Natural killer cell (primary cell): ENCODE data around the gene ACCS. TPM values are rescaled to one million over a fixed set of nuclear protein-coding genes. Genes with fewer than 3 reads are reported as not detected.

Source experiments
- ATAC-seq, 3 donors: fragments of 150-1000 bp in 2 of 3; fragments of 200-7000 bp in 1 of 3; cut with Tn5 transposase; 1 replicate in 1 of 3; 2 replicates in 2 of 3; pipeline ENCODE4 v1.10.0; 2021; ENCODE audit warnings: mild to moderate bottlenecking in 2 of 3, moderate library complexity in 2 of 3
- DNase-seq, 2 donors: peaks; one replicate each; pipeline versions ENCODE4 v3.0.0 to v3.0.0-alpha.2; 2013 to 2021; ENCODE audit warnings: mixed read lengths in 1 of 2
- H3K27ac ChIP-seq: one replicate; pipeline ENCODE4 v1.5.1; 2013; ENCODE audit warnings: mild to moderate bottlenecking, low read length
- H3K27me3 ChIP-seq: one replicate; pipeline ENCODE4 v1.6.1; 2013; ENCODE audit warnings: low read length; ENCODE audit not compliant: control insufficient read depth, insufficient read depth
- H3K36me3 ChIP-seq: one replicate; pipeline ENCODE4 v1.6.1; 2013; ENCODE audit warnings: low read length; ENCODE audit not compliant: control insufficient read depth, insufficient read depth
- H3K4me1 ChIP-seq: one replicate; pipeline ENCODE4 v1.6.1; 2013; ENCODE audit warnings: low read length; ENCODE audit not compliant: control insufficient read depth, insufficient read depth
- H3K4me3 ChIP-seq: one replicate; pipeline ENCODE4 v1.5.1; 2013; ENCODE audit warnings: low read length
- H3K9me3 ChIP-seq: one replicate; pipeline ENCODE4 v1.6.1; 2013; ENCODE audit warnings: low read length; ENCODE audit not compliant: control insufficient read depth, insufficient read depth
- H3K27ac Mint-ChIP-seq, 2 donors: one replicate each; pipeline ENCODE4 v1.8.0; 2022; ENCODE audit warnings: mild to moderate bottlenecking in 2 of 2, mixed read lengths in 2 of 2, moderate library complexity in 1 of 2
- H3K27me3 Mint-ChIP-seq, 2 donors: one replicate each; pipeline ENCODE4 v1.8.0; 2022; ENCODE audit warnings: low read depth in 2 of 2, mixed read lengths in 2 of 2
- H3K36me3 Mint-ChIP-seq: one replicate; pipeline ENCODE4 v1.8.0; 2022; ENCODE audit warnings: mixed read lengths
- H3K4me1 Mint-ChIP-seq, 2 donors: one replicate each; pipeline ENCODE4 v1.8.0; 2022; ENCODE audit warnings: mixed read lengths in 2 of 2
- H3K4me3 Mint-ChIP-seq: one replicate; pipeline ENCODE4 v1.8.0; 2022; ENCODE audit warnings: mild to moderate bottlenecking, moderate library complexity, mixed read lengths
- H3K9me3 Mint-ChIP-seq, 2 donors: one replicate each; pipeline ENCODE4 v1.8.0; 2022; ENCODE audit warnings: mixed read lengths in 2 of 2
- WGBS: methylation state at CpG from one replicate; pipeline ENCODE4 v1.1.7; 2013; ENCODE audit warnings: missing lambda C conversion rate; ENCODE audit not compliant: insufficient coverage; 5-methylcytosine and 5-hydroxymethylcytosine counted together
- intact Hi-C: fragments of 100-400 bp; cut with micrococcal nuclease; formaldehyde crosslinking; loops from one replicate; pipeline ENCODE4 v1.14.2; 2022
- total RNA-seq, 4 donors: library from RNA; stranded (reverse); fragments of 120-200 nt in 1 of 4; gene quantifications; one replicate each; pipeline versions ENCODE4 v1.2.3 to v1.2.4, GENCODE V29; 2013 to 2022
- TF ChIP-seq, protein P1 (sequence below): fragments of 200-600 bp; IDR thresholded peaks from one replicate; pipeline ENCODE4 v1.8.0; 2022; ENCODE audit warnings: antibody characterized with exemption

The ACCS gene
- total RNA-seq, 3 donors from 2014 or later (not counting 1 experiment from before 2014, with no cell fraction given) = 16.3 to 32.1 (median 31.9) TPM

DNA sequence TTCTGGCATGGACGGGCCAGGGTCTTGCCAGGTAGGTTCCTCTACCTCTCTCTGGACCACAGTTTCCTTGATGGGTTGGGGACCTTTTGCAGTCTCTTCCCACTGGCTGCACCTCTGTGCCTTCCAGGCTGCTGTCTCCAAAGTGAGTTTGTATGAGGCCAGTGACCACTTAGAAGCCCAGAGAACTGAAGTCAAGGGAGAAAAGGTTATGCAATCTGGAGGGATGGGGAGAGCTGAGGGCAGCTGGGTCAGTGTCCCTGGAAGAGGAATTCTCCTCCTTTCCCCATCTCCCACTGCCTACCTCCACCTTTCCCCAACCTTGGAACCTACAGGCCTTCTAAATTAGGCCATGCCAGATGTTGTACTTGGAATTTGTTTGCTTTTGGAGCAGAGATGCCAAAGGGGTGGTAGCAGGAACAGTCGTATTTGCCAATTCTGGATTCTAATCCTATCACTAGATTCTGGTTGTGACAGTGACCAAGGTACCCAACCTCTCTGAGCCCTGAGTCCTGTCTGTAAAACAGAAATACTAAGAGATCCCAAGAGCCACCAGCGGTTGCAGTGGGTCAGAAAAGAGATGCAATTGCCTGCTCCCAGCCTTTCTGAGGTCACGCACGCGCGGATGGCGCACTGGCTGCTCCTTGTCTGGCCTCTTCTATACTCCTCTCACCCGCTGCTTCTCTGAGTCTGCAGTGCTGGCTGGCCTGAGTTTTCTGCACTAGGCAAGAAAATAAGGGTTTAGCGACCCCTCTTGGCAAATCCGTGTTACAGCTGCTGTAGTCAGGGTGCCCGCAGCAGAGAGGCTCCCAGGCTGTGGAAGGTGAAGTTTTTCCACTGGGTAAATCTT, 29.0 kb upstream of the ACCS start:
- Histone ChIP-seq H3K36me3 (no peaks in the 10 kb centered on the region), H3K27me3 (no peaks in the 10 kb centered on the region), H3K4me1 (no peaks in the 10 kb centered on the region), H3K4me3 (no peak overlapping the region), H3K27ac (no peak overlapping the region), H3K9me3 (no peaks in the 10 kb centered on the region)
- H3K4me1 Mint-ChIP-seq = no peaks in the 10 kb centered on the region
- peaks cover 2 to 4% of the 10 kb centered on the region in 2 donors for H3K9me3 Mint-ChIP-seq
- peaks cover 3 to 12% of the 10 kb centered on the region in 2 donors for H3K27me3 Mint-ChIP-seq
- ATAC-seq (peak in 2 of 3 donors; percentile 34 to 61), DNase-seq (peak in 1 of 2 donors; percentile 46)
- H3K4me3 Mint-ChIP-seq = no peak overlapping the region
- intact Hi-C loops = no loop called here
- WGBS = 42% methylated on average over 12 of the region's 12 CpGs
- TF ChIP-seq, protein P1, sequence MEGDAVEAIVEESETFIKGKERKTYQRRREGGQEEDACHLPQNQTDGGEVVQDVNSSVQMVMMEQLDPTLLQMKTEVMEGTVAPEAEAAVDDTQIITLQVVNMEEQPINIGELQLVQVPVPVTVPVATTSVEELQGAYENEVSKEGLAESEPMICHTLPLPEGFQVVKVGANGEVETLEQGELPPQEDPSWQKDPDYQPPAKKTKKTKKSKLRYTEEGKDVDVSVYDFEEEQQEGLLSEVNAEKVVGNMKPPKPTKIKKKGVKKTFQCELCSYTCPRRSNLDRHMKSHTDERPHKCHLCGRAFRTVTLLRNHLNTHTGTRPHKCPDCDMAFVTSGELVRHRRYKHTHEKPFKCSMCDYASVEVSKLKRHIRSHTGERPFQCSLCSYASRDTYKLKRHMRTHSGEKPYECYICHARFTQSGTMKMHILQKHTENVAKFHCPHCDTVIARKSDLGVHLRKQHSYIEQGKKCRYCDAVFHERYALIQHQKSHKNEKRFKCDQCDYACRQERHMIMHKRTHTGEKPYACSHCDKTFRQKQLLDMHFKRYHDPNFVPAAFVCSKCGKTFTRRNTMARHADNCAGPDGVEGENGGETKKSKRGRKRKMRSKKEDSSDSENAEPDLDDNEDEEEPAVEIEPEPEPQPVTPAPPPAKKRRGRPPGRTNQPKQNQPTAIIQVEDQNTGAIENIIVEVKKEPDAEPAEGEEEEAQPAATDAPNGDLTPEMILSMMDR = peak; percentile 29
- H3K27ac Mint-ChIP-seq = no peak overlapping the region
- H3K36me3 Mint-ChIP-seq = no peaks in the 10 kb centered on the region

DNA sequence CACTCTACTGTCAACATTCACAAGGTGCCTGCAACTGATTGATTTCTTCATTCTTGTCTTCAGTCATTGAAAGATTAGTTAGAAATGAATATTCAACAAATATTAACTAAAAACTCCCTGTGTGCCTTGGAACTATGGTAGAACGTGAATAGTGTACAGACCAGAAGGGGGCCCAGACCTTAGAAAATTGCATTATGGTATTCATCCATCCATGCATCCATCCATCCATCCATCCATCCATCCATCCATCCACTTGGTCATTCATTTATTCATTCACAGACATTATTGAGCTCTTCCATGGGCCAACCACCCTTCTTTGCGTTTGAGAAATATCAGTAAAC, 28.4 kb upstream of the ACCS start:
- no peak for ATAC-seq
- Histone ChIP-seq H3K27ac (no peak overlapping the region), H3K36me3 (no peaks in the 10 kb centered on the region), H3K4me1 (no peaks in the 10 kb centered on the region), H3K9me3 (no peaks in the 10 kb centered on the region), H3K4me3 (no peak overlapping the region), H3K27me3 (no peaks in the 10 kb centered on the region)
- DNase-seq = no peak
- H3K27ac Mint-ChIP-seq = no peak overlapping the region
- intact Hi-C loops = no loop called here
- TF ChIP-seq, protein P1 = no peak
- H3K4me3 Mint-ChIP-seq = no peak overlapping the region
- no peaks in the 10 kb centered on the region for H3K36me3 Mint-ChIP-seq
- WGBS = 100% methylated on average over 2 of the region's 2 CpGs
- peaks cover 2 to 4% of the 10 kb centered on the region in 2 donors for H3K9me3 Mint-ChIP-seq
- H3K27me3 Mint-ChIP-seq = peaks cover 3 to 6% of the 10 kb centered on the region in 2 donors
- H3K4me1 Mint-ChIP-seq = no peaks in the 10 kb centered on the region

DNA sequence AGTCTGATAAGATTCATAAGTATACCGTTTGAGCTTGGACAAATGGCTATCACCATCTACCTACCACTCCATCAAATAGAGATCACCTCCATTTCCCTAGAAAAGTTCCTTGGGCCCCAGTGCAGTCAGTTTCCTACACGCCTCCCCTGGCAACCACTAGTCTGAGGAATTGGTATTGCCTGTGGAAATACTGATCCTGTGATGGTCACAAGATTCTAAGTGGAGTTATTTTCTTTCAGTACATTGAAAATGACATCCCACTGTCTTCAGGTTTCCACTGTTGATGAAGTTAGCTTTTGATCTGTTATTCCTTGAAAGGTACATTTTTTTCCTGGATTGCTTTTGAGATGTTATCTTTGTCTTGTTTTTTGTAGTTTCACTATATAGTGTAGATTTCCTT, 22.9 kb upstream of the ACCS start:
- no peak overlapping the region for H3K27ac Mint-ChIP-seq
- no peak overlapping the region for H3K27ac ChIP-seq
- no peaks in the 10 kb centered on the region for H3K36me3 ChIP-seq
- H3K27me3 Mint-ChIP-seq = peaks cover 4 to 29% of the 10 kb centered on the region in 2 donors
- TF ChIP-seq, protein P1 = no peak
- H3K4me1 Mint-ChIP-seq = no peaks in the 10 kb centered on the region
- intact Hi-C loops = no loop called here
- H3K27me3 ChIP-seq = no peaks in the 10 kb centered on the region
- H3K4me3 ChIP-seq = no peak overlapping the region
- no peak overlapping the region for H3K4me3 Mint-ChIP-seq
- 94% methylated on average over 1 of the region's 2 CpGs for WGBS
- H3K4me1 ChIP-seq = no peaks in the 10 kb centered on the region
- H3K36me3 Mint-ChIP-seq = no peaks in the 10 kb centered on the region
- DNase-seq = no peak
- no peak for ATAC-seq
- no peaks in the 10 kb centered on the region for H3K9me3 ChIP-seq
- peaks cover 2 to 4% of the 10 kb centered on the region in 2 donors for H3K9me3 Mint-ChIP-seq
